Osteocyte (in vitro differentiated cells): ENCODE measurements around the gene ANKRD44. TPM values are rescaled to one million over a fixed set of nuclear protein-coding genes. Genes with fewer than 3 reads are reported as not detected.
A peak's percentile ranks its signal among the peaks of the same experiment; 100 is the strongest.

Experiments
- DNase-seq: peaks from one replicate; pipeline ENCODE4 v3.0.0; 2021; ENCODE audit warnings: mixed read lengths; ENCODE audit not compliant: unreplicated experiment; ENCODE audit errors: extremely low spot score
- H3K27ac Mint-ChIP-seq: one replicate; pipeline ENCODE4 v1.8.0; 2021; ENCODE audit warnings: mild to moderate bottlenecking, mixed read lengths; ENCODE audit not compliant: unreplicated experiment
- H3K27me3 Mint-ChIP-seq: one replicate; pipeline ENCODE4 v1.8.0; 2021; ENCODE audit warnings: mixed read lengths; ENCODE audit not compliant: unreplicated experiment
- H3K36me3 Mint-ChIP-seq: one replicate; pipeline ENCODE4 v1.8.0; 2021; ENCODE audit warnings: mixed read lengths; ENCODE audit not compliant: unreplicated experiment
- H3K4me1 Mint-ChIP-seq: one replicate; pipeline ENCODE4 v1.8.0; 2021; ENCODE audit warnings: mixed read lengths; ENCODE audit not compliant: unreplicated experiment
- H3K4me3 Mint-ChIP-seq: one replicate; pipeline ENCODE4 v1.8.0; 2021; ENCODE audit warnings: mild to moderate bottlenecking, moderate library complexity, mixed read lengths; ENCODE audit not compliant: unreplicated experiment
- H3K9me3 Mint-ChIP-seq: one replicate; pipeline ENCODE4 v1.8.0; 2021; ENCODE audit warnings: mixed read lengths; ENCODE audit not compliant: unreplicated experiment
- total RNA-seq: library from RNA; stranded (reverse); gene quantifications from 2 replicates; pipeline ENCODE4 v1.2.1, GENCODE V29; 2021
- TF ChIP-seq, protein P1 (sequence below): fragments of 200-600 bp; sonication (generic); IDR thresholded peaks from 2 replicates; pipeline ENCODE4 v1.5.0; 2021; ENCODE audit warnings: antibody characterized with exemption, mild to moderate bottlenecking, moderate library complexity

The ANKRD44 gene
- total RNA-seq, 1 donor from 2014 or later: 16.6 TPM

DNA sequence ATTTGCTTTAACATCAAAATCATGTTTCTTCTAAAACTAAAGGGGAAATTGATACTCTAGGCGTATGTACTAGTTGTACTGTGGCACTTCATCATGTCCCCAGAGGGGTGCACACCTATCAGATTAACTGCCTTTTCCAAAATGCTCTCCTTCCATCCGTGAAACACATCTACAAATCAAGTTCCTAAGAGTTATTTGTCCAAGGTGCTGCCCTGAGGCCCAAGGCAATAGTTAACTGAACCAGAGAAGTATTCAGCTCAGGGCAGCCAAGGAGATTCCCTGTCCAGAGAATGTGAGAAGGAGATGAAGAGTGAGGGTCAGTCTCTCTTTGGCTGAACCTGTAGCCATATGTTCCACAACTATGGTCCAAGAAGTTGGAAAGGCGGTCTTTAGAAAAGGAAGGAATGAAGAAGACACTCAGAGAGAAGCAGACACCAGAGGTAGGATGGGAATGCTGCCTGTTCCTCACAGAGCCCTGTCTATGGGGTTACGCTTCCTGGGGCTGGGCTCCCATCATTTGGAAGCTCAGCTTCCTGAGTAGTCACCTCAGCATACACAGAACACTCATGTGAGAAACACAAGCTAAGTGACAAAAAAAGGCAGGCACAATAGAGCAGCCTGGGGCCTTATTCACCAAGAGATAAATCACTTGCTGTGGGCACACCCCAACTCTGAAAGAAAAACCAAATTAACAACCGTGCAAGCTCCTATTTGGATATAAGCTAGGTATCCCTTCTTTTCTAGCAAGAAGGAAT is 55.6 kb downstream of the ANKRD44 start:
- Mint-ChIP-seq H3K36me3 (no peaks in the 10 kb centered on the region), H3K27me3 (no peaks in the 10 kb centered on the region), H3K27ac (peak overlapping the region; percentile 66), H3K4me1 (peaks cover 31% of the 10 kb centered on the region), H3K9me3 (peaks cover 4% of the 10 kb centered on the region), H3K4me3 (no peak overlapping the region)
- DNase-seq: no peak
- TF ChIP-seq, protein P1, sequence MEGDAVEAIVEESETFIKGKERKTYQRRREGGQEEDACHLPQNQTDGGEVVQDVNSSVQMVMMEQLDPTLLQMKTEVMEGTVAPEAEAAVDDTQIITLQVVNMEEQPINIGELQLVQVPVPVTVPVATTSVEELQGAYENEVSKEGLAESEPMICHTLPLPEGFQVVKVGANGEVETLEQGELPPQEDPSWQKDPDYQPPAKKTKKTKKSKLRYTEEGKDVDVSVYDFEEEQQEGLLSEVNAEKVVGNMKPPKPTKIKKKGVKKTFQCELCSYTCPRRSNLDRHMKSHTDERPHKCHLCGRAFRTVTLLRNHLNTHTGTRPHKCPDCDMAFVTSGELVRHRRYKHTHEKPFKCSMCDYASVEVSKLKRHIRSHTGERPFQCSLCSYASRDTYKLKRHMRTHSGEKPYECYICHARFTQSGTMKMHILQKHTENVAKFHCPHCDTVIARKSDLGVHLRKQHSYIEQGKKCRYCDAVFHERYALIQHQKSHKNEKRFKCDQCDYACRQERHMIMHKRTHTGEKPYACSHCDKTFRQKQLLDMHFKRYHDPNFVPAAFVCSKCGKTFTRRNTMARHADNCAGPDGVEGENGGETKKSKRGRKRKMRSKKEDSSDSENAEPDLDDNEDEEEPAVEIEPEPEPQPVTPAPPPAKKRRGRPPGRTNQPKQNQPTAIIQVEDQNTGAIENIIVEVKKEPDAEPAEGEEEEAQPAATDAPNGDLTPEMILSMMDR: no peak

DNA sequence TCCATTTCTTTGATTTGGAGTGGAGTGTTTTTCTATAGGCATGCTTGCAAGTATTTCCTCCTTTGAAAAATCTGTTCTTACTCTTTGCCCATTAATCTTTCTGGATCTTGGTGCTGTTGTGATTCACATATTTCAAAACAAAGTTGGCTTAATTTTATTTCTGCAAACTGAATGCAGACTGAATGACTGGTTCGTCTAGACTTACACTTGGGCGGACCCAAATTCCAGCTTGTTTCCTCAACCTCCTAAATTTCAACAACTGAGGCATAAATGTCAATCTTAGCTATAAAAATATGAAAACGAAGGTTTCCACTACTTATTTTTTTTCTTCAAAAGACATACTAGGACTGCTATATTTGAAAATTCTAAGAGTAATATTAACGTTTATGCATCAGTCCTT is 59.0 kb downstream of the ANKRD44 start:
- Mint-ChIP-seq H3K9me3 (no peaks in the 10 kb centered on the region), H3K27ac (peak overlapping the region; percentile 68)

DNA sequence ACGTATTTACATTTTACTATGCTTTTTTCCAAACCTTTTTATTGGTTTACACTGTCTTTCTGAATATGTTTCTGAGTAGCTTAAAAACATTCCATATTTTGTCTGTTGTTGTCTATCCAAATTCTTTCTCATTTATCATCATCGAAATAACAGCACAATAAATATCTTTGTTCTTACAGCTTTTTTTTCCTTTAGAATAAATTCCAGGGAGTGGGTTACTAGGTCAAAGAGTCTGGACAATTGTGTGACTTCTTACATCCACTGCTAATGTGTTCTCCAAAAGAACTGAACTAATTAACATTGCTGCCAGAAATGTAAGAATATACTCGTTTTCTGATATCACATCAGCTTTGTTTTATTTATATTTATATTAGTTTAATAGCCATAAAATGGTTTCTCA is 59.4 kb downstream of the ANKRD44 start:
- H3K36me3 Mint-ChIP-seq: peaks cover 3% of the 10 kb centered on the region
- no peak for DNase-seq
- H3K27me3 Mint-ChIP-seq: no peaks in the 10 kb centered on the region
- peak overlapping the region; percentile 68 for H3K27ac Mint-ChIP-seq
- no peaks in the 10 kb centered on the region for H3K9me3 Mint-ChIP-seq
- peaks cover 38% of the 10 kb centered on the region for H3K4me1 Mint-ChIP-seq
- H3K4me3 Mint-ChIP-seq: peak overlapping the region; percentile 23
- TF ChIP-seq, protein P1: no peak

More for the DNA sequence above, 59.0 kb downstream of the ANKRD44 start:
- Mint-ChIP-seq H3K27me3 (no peaks in the 10 kb centered on the region), H3K4me1 (peaks cover 39% of the 10 kb centered on the region), H3K36me3 (peaks cover 1% of the 10 kb centered on the region), H3K4me3 (peak overlapping the region; percentile 15)
- no peak for DNase-seq
- TF ChIP-seq, protein P1: no peak

DNA sequence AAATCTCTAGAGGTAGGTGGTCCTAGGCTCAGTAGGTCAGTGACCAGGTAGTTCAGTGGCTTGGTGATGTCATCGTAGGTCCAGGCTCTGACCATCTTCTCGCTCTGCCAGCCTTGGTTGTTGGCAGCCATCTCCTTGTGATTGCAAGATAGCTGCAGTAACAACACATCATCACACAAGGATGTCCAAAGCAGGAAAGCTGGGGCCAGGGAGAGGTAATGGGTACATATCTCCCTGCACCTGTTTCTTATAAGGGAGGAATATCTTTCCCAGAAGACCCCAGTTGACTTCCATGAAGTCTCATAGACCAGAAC is 60.5 kb downstream of the ANKRD44 start:
- TF ChIP-seq, protein P1: no peak
- no peak for DNase-seq
- Mint-ChIP-seq H3K4me3 (no peak overlapping the region), H3K27me3 (no peaks in the 10 kb centered on the region), H3K9me3 (no peaks in the 10 kb centered on the region), H3K36me3 (peaks cover 3% of the 10 kb centered on the region), H3K4me1 (peaks cover 28% of the 10 kb centered on the region), H3K27ac (no peak overlapping the region)

DNA sequence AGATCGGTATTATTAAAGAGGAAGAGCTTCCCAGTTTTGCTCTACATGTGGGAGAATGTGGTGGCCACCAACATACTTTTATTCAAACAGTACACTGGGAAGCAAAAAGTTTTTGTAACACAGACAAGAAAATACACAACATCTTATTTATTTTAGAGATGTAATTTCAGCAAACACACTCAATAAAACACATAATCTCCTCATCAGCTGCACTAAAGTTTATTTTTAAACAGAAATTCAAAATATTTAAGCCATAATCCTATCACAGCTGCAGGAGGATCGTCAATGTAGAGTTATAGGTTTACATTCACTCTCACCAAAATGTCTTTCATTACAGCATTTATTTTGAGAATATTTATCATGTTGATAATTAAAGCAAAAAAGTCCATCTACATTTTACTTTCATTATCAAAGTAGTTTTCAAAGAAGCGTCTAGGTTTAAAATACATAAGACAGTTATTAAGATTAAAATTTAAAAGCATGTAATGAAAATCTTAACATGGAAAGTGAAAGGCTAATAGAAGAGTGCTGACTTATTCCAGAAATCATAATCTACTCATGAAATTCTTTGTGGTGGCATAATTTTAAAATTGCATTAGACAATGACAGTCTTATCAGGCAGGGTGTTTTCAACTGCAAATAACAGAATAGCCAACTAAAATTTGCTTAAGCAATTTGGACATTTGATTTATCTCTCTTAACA is 61.0 kb downstream of the ANKRD44 start:
- peaks cover 3% of the 10 kb centered on the region for H3K36me3 Mint-ChIP-seq
- TF ChIP-seq, protein P1: no peak
- no peaks in the 10 kb centered on the region for H3K9me3 Mint-ChIP-seq
- no peaks in the 10 kb centered on the region for H3K27me3 Mint-ChIP-seq
- no peak overlapping the region for H3K27ac Mint-ChIP-seq
- no peak overlapping the region for H3K4me3 Mint-ChIP-seq
- peaks cover 24% of the 10 kb centered on the region for H3K4me1 Mint-ChIP-seq
- DNase-seq: no peak
